Ishikawa (cell line): Measurements from ENCODE around the gene TMEM150C.

ENCODE experiments used
- CEBPB ChIP-seq: IDR thresholded peaks from 2 replicates; pipeline ENCODE4 v1.6.1; 2012
- EGR1 ChIP-seq: IDR thresholded peaks from 2 replicates; pipeline ENCODE4 v1.6.1; 2012
- EP300 ChIP-seq: IDR thresholded peaks from 2 replicates; pipeline ENCODE4 v1.6.1; 2012; ENCODE audit warnings: borderline replicate concordance
- FOXM1 ChIP-seq: IDR thresholded peaks from 2 replicates; pipeline ENCODE4 v1.6.1; 2012; ENCODE audit warnings: low read depth, borderline replicate concordance
- MAX ChIP-seq: IDR thresholded peaks from 2 replicates; pipeline ENCODE4 v1.6.1; 2012
- TCF12 ChIP-seq: IDR thresholded peaks from 2 replicates; pipeline ENCODE4 v1.6.1; 2012; ENCODE audit warnings: low read depth
- TEAD4 ChIP-seq: IDR thresholded peaks from 2 replicates; pipeline ENCODE4 v1.6.1; 2012
- TF ChIP-seq, protein P1 (sequence below): IDR thresholded peaks from 2 replicates; pipeline ENCODE4 v1.6.1; 2012; ENCODE audit warnings: low read depth, mild to moderate bottlenecking

- no peak for TF ChIP-seq TEAD4
- TF ChIP-seq FOXM1, result no peak
- TF ChIP-seq CEBPB, result no peak
- no peak for TF ChIP-seq EP300
- TF ChIP-seq, protein P1, sequence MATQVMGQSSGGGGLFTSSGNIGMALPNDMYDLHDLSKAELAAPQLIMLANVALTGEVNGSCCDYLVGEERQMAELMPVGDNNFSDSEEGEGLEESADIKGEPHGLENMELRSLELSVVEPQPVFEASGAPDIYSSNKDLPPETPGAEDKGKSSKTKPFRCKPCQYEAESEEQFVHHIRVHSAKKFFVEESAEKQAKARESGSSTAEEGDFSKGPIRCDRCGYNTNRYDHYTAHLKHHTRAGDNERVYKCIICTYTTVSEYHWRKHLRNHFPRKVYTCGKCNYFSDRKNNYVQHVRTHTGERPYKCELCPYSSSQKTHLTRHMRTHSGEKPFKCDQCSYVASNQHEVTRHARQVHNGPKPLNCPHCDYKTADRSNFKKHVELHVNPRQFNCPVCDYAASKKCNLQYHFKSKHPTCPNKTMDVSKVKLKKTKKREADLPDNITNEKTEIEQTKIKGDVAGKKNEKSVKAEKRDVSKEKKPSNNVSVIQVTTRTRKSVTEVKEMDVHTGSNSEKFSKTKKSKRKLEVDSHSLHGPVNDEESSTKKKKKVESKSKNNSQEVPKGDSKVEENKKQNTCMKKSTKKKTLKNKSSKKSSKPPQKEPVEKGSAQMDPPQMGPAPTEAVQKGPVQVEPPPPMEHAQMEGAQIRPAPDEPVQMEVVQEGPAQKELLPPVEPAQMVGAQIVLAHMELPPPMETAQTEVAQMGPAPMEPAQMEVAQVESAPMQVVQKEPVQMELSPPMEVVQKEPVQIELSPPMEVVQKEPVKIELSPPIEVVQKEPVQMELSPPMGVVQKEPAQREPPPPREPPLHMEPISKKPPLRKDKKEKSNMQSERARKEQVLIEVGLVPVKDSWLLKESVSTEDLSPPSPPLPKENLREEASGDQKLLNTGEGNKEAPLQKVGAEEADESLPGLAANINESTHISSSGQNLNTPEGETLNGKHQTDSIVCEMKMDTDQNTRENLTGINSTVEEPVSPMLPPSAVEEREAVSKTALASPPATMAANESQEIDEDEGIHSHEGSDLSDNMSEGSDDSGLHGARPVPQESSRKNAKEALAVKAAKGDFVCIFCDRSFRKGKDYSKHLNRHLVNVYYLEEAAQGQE, result no peak
- TF ChIP-seq MAX, result no peak
- no peak for TF ChIP-seq TCF12
- TF ChIP-seq EGR1, result no peak
Measured at GRCh38 chr4:82584931-82585330, 23.1 kb upstream of the TMEM150C start.
